Activated CD4-positive, CD25-positive, alpha-beta regulatory T cell (primary cell): ENCODE data around the gene ST7.

ENCODE experiments used
- DNase-seq, 4 experiments: peaks; one replicate each; lab custom pipeline; 2025; lab: John Stamatoyannopoulos, UW

The ST7 gene

GRCh38 chr7:117008886-117009531, 55.7 kb downstream of the ST7 start:
- DNase-seq: no peak

GRCh38 chr7:117009705-117010361, 56.5 kb downstream of the ST7 start:
- no peak for DNase-seq

GRCh38 chr7:117010375-117011133, 57.3 kb downstream of the ST7 start:
- no peak for DNase-seq

- DNase-seq: no peak
Measured at GRCh38 chr7:117011419-117012260, 58.3 kb downstream of the ST7 start.

- DNase-seq: no peak
Measured at GRCh38 chr7:117012284-117012683, 59.0 kb downstream of the ST7 start.

- no peak for DNase-seq
Measured at GRCh38 chr7:117012696-117013095, 59.4 kb downstream of the ST7 start.

- no peak for DNase-seq
Measured at GRCh38 chr7:117014099-117014656, 60.9 kb downstream of the ST7 start.

- no peak for DNase-seq
Measured at GRCh38 chr7:117014673-117015133, 61.4 kb downstream of the ST7 start.

GRCh38 chr7:117015258-117016184, 62.2 kb downstream of the ST7 start:
- DNase-seq: no peak

GRCh38 chr7:117017017-117017451, 63.7 kb downstream of the ST7 start:
- no peak for DNase-seq

GRCh38 chr7:117017702-117018266, 64.5 kb downstream of the ST7 start:
- DNase-seq: no peak

GRCh38 chr7:117018713-117019112, 65.4 kb downstream of the ST7 start:
- no peak for DNase-seq

- DNase-seq: no peak
Measured at GRCh38 chr7:117019287-117019686, 66.0 kb downstream of the ST7 start.

- no peak for DNase-seq
Measured at GRCh38 chr7:117019786-117020590, 66.7 kb downstream of the ST7 start.

GRCh38 chr7:117020591-117020973, 67.3 kb downstream of the ST7 start:
- no peak for DNase-seq

GRCh38 chr7:117021366-117021765, 68.1 kb downstream of the ST7 start:
- no peak for DNase-seq

GRCh38 chr7:117021986-117022385, 68.7 kb downstream of the ST7 start:
- no peak for DNase-seq

- DNase-seq: no peak
Measured at GRCh38 chr7:117023325-117023854, 70.1 kb downstream of the ST7 start.

- DNase-seq: no peak
Measured at GRCh38 chr7:117024811-117025210, 71.5 kb downstream of the ST7 start.
